K562 (cell line): ENCODE data around the gene SSR2. TPM values are rescaled to one million over a fixed set of nuclear protein-coding genes. Genes with fewer than 3 reads are reported as not detected.

Source experiments
- AFF1 ChIP-seq, 2 experiments: fragments of 450-650 bp; IDR thresholded peaks; 2 replicates each; pipeline ENCODE4 v1.6.1; 2018; ENCODE audit warnings: mild to moderate bottlenecking in 2 of 2, low read depth in 1 of 2; ENCODE audit not compliant: partially characterized antibody in 2 of 2
- MCM2 ChIP-seq: fragments of 450-650 bp; IDR thresholded peaks from 2 replicates; pipeline ENCODE4 v1.6.1; 2017; ENCODE audit warnings: low read depth, mild to moderate bottlenecking
- MEF2A ChIP-seq: IDR thresholded peaks from 2 replicates; pipeline ENCODE4 v1.6.1; 2011; ENCODE audit warnings: low read depth, mild to moderate bottlenecking, low read length, moderate library complexity; ENCODE audit not compliant: control insufficient read depth
- MYC ChIP-seq, 2 experiments: fragments of 250-450 bp in 1 of 2; sonication (Bioruptor Pico) in 1 of 2; IDR thresholded peaks; 2 replicates each; pipeline versions ENCODE4 v1.5.1 to v1.6.1; 2012 to 2021; ENCODE audit warnings: low read depth in 2 of 2, borderline replicate concordance in 1 of 2, improper control_type of control experiment in 1 of 2, low read length in 1 of 2, mild to moderate bottlenecking in 1 of 2, moderate library complexity in 1 of 2
- SMAD4 ChIP-seq: fragments of 250-450 bp; sonication (Bioruptor Pico); conservative IDR thresholded peaks from 2 replicates; pipeline ENCODE4 v1.8.0; 2021; ENCODE audit warnings: inconsistent platforms, mild to moderate bottlenecking, moderate library complexity
- TBL1XR1 ChIP-seq, 2 experiments: IDR thresholded peaks; 2 replicates each; pipeline ENCODE4 v1.6.1; 2012; ENCODE audit warnings: improper control_type of control experiment in 2 of 2, low read length in 2 of 2, mild to moderate bottlenecking in 1 of 2
- THAP12 ChIP-seq: fragments of 250-450 bp; sonication (Bioruptor Pico); IDR thresholded peaks from 2 replicates; pipeline ENCODE4 v1.9.0; 2021; ENCODE audit warnings: mild to moderate bottlenecking, inconsistent platforms
- ZBTB34 ChIP-seq: fragments of 250-450 bp; sonication (Bioruptor Pico); IDR thresholded peaks from 2 replicates; pipeline ENCODE4 v1.8.0; 2021; ENCODE audit warnings: mild to moderate bottlenecking, moderate library complexity
- ZBTB8A ChIP-seq: fragments of 450-650 bp; IDR thresholded peaks from 2 replicates; pipeline ENCODE4 v1.6.1; 2018; ENCODE audit warnings: mild to moderate bottlenecking, moderate library complexity; ENCODE audit not compliant: partially characterized antibody
- ZNF12 ChIP-seq: sonication (generic); formaldehyde crosslinking; IDR thresholded peaks from 2 replicates; pipeline ENCODE4 v1.4.0; 2020; ENCODE audit warnings: mild to moderate bottlenecking, missing genetic modification reagents
- ZNF174 ChIP-seq: fragments of 250-450 bp; sonication (Bioruptor Pico); IDR thresholded peaks from 2 replicates; pipeline ENCODE4 v1.4.0; 2020; ENCODE audit warnings: mild to moderate bottlenecking
- ZNF253 ChIP-seq: fragments of 250-450 bp; sonication (Bioruptor Pico); conservative IDR thresholded peaks from 2 replicates; pipeline ENCODE4 v1.6.1; 2021; ENCODE audit warnings: mild to moderate bottlenecking
- ZNF584 ChIP-seq: fragments of 200-800 bp; sonication (Bioruptor generic); IDR thresholded peaks from 2 replicates; pipeline ENCODE4 v1.6.1; 2016; ENCODE audit warnings: low read depth, mild to moderate bottlenecking, missing genetic modification characterization, missing compliant biosample characterization
- ZNF696 ChIP-seq: fragments of 250-450 bp; sonication (Bioruptor Pico); conservative IDR thresholded peaks from 2 replicates; pipeline ENCODE4 v1.4.0; 2020; ENCODE audit warnings: mild to moderate bottlenecking, moderate library complexity
- polyA plus RNA-seq, 8 experiments: library from polyadenylated mRNA; depleted of rRNA in 4 of 8; stranded (reverse) in 5 of 8; unstranded in 3 of 8; fragments of >200 nt; fragmentation: Nextera tagmentation in 2 of 8; fragmentation: Illumina TruSeq in 1 of 8; extraction: Ambion mirVana in 2 of 8; extraction: Trizol in 1 of 8; gene quantifications; 2 replicates each; pipeline versions ENCODE4 v1.2.1 to v1.2.3, GENCODE V29; 2011 to 2014; ENCODE audit warnings: inconsistent platforms in 1 of 8, missing spikeins in 1 of 8
- total RNA-seq, 7 experiments: library from RNA; depleted of rRNA in 6 of 7; stranded (reverse); fragments of >200 nt in 6 of 7; fragmentation: Illumina TruSeq in 2 of 7; extraction: Trizol in 2 of 7; gene quantifications; 2 replicates each; pipeline versions ENCODE4 v1.2.1 to v1.2.3, GENCODE V29; 2011 to 2021; ENCODE audit warnings: low replicate concordance in 1 of 7
- TF ChIP-seq, protein P1 (sequence below): conservative IDR thresholded peaks from 2 replicates; pipeline ENCODE4 v1.6.1; 2011; ENCODE audit warnings: low read depth, mild to moderate bottlenecking, low read length; ENCODE audit not compliant: control insufficient read depth

SSR2 gene
- total and polyA plus RNA-seq, 9 of the 15 experiments (the other 6 are each of a cell fraction or from before 2014, with no cell fraction given) = 161 to 411 (median 240) TPM

DNA sequence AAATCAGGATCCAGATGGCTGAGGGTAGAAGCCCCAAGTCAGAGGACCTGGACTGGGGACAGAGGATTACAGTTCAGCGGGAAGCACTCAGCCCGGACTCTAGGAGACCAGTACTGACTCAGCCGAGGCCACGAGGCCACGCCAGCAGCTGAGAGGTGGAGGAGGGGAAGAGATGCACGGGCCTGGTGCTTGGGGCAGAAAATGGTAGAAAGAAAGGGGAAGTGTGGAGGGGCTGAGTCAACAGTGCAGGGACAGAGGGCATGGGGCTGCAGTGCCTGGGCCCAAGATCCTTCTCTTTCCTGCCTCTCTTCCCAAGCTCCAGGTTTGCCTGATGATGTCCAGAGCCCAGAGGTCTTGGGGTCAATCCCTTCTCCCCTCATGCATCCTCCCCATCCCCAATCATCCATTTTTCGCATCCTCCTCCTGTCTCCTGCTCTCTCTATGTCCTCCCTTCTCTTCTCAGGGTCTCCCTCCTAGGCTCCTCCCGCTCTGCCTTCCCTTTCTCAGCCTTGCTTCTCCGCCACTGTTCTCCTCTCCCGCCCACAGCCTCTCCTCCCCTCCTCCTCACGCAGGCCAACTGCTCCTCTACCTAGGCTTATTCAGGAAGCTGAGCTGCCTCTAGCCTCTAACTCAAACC, 50.1 kb downstream of the SSR2 start (continued):
- TF ChIP-seq AFF1 (IDR thresholded peaks at IDR 0.05; ENCODE audit: low read depth in 1 of 2, partially characterized antibody in 2 of 2) (peak in 1 of 2 experiments; percentile 62), TBL1XR1 (IDR thresholded peaks at IDR 0.05; ENCODE audit: low read length in 2 of 2) (no peak), ZNF174 (CRISPR knock-in tag) (no peak), ZNF253 (CRISPR knock-in tag) (no peak), ZNF696 (CRISPR knock-in tag) (no peak), ZBTB34 (no peak), SMAD4 (CRISPR knock-in tag) (peak; percentile 64), MCM2 (no peak), MEF2A (no peak), ZNF584 (CRISPR knock-in tag) (no peak), ZBTB8A (no peak), ZNF12 (no peak), MYC (IDR thresholded peaks at IDR 0.05; ENCODE audit: low read depth, low read length) (peak; percentile 97), MYC (CRISPR knock-in tag; IDR thresholded peaks at IDR 0.05; ENCODE audit: borderline replicate concordance, low read depth) (0 out of 2 replicates have a peak, but pooled peaks have one; percentile 41), THAP12 (CRISPR knock-in tag) (0 out of 2 replicates have a peak, but pooled peaks have one; percentile 43)
- TF ChIP-seq, protein P1, sequence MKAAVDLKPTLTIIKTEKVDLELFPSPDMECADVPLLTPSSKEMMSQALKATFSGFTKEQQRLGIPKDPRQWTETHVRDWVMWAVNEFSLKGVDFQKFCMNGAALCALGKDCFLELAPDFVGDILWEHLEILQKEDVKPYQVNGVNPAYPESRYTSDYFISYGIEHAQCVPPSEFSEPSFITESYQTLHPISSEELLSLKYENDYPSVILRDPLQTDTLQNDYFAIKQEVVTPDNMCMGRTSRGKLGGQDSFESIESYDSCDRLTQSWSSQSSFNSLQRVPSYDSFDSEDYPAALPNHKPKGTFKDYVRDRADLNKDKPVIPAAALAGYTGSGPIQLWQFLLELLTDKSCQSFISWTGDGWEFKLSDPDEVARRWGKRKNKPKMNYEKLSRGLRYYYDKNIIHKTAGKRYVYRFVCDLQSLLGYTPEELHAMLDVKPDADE = no peak
